GM21619 (cell line): ENCODE data around the gene CD180.

Experiments used
- ATAC-seq: cut with Tn5 transposase; IDR thresholded peaks from one replicate; pipeline ENCODE4 v1.9.1; 2021; ENCODE audit not compliant: unreplicated experiment

CD180 gene

DNA sequence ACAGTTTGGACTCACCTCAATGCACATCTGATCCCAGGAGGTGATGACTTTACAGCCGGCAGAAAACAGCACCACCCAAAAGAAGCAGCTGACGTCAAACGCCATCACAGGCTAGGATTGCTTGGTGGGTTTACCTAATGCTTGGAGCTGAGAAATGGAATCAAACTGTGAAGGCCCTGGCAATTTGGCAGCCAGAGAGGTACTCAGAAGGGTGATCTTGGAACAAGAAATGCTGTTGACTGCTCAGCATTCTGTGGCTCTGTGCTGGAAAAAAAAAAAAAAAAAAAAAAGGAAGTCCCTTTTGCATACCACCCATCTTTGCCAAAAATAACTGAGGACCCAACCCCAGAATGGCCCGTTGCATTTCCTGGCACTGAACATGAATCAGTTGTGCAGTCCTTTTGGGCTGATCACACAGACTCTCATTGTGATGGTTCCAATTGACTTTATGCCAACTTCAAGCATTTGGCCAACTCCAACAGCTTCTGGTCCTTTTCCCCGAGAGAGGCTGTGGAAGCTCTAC is at the start of gene CD180:
CD180 (minus strand) TSS at position 263 of the 523 bp plus-strand sequence; CDS start at position 105, 158 bp downstream.
- ATAC-seq = no peak

DNA sequence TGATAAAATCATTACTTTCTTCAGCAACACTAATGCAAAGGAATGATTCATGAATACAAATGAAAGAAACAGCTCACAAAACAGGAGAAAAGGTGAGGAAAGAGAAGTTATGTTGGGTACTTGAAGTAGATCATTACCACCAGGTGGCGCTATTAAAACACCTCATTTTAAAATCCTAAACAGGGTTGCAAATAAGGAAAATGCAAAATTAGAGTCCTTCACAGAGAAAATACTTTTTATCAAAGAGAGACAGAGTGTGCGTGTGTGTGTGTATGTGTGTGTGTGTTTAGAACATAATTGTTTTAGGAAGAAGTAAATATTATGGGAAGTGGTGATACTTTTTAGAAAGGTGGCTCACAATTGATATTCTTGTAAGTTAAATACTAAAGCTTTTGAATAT is 49.5 kb upstream of the CD180 start:
- ATAC-seq = no peak

DNA sequence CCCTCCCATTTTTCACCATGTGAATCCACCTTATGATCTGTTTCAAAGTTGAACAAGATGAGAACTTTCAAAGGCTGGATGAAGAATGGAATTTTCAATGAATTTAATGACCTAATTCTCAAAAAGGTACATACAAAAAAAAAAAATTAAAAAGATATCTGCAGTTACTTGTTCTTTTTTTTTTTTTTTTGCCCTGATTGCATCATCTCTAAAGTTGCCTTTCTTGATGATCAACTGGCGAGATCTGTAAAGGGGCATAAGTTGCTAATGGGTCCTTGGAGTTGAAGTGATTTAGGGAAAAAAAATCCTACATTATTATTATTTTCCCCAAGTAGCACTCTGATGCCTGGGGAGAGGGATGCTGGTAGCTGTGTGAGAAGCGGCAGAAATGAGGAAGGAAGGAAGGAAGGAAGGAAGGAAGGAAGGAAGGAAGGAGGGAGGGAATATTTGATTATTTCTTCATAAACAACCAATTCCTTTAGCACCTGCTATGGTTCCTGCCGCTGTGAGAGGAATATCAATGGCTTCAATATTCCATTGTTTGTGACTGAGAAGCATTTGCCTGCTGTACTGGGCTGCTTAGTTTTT is 48.8 kb upstream of the CD180 start:
- ATAC-seq = no peak

GRCh38 chr5:67244345-67244793 is 47.8 kb upstream of the CD180 start:
- ATAC-seq = no peak

DNA sequence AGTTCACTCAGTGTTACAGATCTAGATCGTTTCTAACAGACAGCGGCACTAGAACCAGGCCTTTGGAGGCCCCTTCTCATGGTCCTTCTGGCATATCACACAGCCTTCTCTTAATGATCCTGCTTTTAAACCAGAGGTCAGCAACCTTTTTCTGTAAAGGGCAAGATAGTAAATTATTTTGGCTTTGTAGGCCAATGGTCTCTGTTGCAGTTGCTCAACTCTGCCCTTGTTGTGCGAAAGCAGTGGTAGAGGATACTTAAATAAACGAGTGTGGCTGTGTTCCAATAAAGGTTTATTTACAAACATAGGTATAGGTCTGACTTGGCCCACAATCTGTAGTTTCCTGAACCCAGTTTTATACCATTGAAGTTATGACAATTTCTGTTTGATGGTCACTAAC is 47.3 kb upstream of the CD180 start:
- no peak for ATAC-seq

GRCh38 chr5:67243349-67243748 is 46.8 kb upstream of the CD180 start:
- ATAC-seq = no peak

DNA sequence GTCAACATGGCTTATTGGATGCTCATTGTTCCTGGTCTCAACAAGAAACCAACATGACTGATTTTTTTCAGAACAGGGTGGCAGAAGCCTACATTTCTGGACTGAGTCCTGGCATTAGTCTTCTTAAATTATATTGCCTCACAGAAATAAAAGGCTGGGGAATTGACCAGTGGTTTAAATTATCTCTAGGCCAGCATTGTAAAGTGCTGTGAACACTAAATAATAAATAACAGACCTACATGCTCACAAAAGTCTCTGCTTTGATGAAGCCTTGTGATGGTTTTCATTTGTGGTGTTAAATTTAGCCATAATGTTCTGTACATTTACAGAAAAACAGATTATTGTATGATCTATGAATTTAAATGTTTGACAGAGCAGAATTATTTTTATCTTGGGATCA is 44.7 kb upstream of the CD180 start:
- ATAC-seq = no peak

- no peak for ATAC-seq
Observed at GRCh38 chr5:67240846-67241245, 44.2 kb upstream of the CD180 start.

DNA sequence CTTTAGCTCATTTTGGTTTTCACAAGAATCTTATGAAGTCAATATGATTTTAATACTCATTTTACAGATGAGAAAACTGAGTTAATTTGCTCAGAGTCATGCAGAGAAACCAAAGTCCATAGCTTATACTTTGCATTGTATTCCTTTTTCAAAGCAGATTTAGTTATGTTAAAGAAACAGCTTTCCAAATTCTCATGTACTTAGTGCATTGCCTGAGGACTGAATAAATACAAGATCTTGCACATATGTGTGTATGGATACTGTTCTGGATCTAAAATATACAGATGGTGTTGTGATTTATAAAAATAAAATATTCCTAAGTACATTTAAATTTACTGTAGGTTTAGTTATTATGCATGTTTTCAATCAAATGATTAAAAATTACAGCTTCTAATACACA is 43.5 kb upstream of the CD180 start:
- ATAC-seq = no peak

DNA sequence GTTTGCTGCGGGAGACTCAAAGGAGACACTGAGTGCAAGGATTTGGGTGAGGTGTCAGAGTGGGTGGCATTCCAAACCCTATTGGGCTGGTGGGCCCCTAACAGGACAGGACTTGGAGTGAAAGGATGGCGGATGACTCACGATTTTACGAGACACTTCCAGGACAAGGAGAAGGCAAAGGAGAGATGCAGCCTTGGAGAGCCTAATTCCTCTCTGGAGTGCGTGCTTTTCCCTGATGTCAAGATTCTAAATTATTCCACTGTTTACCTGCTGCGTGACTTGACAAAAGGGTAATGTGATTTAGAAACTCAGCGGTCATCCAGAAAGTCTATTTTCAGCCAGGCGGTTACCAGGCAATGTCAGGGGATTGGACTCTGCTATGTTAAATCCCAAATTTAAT is 41.6 kb upstream of the CD180 start:
- no peak for ATAC-seq

DNA sequence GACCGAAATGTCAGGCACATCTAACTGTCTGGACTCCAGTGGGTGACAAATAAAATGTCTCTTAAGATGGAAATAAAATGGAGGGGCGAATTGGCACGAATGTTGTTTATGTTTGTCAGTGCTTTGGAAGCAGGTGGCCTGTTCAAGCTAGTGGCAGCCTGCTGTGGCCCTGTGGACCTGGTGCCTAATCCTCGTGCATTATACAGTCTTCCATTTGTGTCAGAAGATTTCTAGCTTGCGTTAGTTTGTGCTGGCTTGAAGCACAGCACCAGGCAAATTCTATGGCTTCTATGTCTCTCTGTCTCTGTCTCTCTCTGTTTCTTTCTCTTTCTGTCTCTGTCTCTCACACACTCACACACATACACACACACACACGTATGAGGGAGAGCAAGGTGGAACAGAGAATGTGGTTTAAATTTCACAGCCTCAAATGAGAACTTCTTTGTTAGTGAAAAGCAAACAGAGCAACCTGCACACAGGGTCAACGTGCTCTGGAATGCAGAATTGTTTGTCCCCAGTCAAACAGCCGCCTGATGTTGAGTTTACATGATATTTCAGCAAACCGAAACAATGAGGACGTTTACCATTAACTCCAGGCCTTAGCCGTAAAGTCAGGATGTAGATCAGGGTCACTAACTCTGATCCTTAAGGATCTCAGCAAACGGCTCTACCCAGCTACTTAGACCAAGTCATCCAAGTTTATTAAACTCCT is 39.0 kb upstream of the CD180 start:
- no peak for ATAC-seq

DNA sequence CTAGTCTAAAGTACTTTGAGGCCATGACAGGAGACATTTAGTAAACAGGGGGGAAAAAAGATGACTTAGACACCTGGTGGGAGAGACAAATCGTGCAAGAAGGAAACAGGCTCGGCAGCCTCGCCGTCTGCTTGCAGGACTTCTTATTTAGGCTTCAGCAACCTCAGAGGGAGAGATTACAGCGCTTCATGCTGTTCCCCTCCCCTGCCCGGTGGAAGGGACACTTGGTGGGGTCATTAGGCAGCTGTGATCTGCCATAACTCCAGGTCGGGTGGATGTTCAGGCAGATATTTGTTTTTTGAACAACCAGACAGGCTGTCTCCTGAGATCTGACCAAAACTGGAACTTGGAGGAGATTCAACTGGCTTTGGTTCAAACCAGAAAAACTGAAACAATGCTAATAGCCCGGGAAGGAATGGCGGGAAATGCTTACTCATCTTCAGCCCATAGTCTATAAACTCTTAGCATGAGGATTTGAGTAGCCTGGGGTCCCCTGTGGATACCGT is 38.1 kb upstream of the CD180 start:
- ATAC-seq = no peak

GRCh38 chr5:67233075-67233474 is 36.5 kb upstream of the CD180 start:
- no peak for ATAC-seq

DNA sequence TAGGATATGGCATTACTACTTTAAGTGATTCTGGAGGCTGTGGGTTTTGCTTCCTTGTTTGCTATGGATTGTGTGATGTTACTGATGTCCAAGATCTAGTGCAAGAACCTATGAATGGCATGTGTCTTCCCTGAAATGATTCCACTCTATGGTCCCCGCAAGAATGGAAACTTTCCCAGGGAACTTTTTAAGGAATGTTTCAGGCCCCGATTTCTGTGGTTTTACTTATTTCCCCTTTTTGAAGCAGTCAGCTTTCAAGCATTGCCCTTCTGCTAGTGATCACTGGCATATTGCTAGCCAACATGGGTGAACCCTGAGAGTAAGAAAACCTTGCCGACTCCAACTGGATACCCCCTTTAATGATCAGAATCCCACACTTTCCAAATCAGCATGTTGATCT is 26.6 kb upstream of the CD180 start:
- ATAC-seq = no peak

GRCh38 chr5:67222243-67223025 is 25.8 kb upstream of the CD180 start:
- peak; percentile 35 for ATAC-seq

DNA sequence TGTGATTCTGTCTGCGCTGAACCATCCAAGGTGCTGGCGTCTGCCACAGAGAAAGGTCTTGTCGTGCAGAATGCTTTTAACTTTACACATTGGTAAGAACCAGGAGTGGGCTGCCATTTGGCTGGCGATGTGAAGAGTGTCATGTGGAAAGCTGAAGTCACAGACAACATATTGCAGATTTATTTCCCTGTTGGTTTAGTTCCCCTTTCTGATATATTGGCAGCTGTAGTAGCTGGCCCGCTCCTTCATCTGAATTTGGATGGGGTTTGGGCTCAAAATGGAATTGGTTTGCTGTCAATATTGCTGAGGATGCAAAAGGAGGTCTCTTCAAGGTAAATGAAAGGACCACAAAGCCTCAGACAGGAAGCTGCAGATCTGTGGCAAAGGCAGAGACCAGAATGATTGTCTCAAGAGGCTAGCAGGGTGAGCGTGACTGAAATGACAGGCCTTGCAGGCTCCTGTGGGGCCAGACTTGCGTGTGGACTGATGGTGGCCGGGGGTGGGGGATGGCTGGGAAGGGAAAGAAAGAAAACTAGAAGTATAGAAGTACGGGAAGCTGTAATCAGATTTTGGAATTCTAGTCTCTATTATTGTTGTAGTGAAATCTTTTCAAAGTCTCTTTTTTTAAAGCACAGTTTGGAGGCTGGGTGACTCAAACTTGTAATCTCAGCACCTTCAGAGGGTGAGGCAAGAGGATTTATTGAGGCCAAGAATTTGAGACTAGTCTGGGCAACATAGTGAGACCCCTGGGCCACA is 25.1 kb upstream of the CD180 start:
- ATAC-seq = peak; percentile 94

DNA sequence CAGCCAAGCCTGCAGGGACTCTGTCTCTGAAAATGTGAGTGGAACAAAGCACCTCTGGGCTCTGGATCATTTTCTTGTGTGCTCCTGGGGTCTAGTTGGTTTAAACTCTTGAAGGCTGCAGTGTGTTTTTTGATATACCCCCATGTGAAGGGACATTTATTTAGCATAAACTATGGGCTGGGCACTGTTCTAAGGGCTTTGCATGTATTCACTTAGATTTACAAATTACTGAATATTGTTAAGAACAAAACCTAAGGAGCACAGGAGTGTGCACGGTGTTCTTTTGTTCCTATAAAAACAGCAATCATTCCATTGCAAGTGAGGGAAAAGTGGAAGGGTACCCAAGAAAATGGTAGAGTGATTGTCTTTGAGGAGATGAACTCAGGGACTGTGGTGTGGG is 20.0 kb upstream of the CD180 start:
- ATAC-seq = no peak

DNA sequence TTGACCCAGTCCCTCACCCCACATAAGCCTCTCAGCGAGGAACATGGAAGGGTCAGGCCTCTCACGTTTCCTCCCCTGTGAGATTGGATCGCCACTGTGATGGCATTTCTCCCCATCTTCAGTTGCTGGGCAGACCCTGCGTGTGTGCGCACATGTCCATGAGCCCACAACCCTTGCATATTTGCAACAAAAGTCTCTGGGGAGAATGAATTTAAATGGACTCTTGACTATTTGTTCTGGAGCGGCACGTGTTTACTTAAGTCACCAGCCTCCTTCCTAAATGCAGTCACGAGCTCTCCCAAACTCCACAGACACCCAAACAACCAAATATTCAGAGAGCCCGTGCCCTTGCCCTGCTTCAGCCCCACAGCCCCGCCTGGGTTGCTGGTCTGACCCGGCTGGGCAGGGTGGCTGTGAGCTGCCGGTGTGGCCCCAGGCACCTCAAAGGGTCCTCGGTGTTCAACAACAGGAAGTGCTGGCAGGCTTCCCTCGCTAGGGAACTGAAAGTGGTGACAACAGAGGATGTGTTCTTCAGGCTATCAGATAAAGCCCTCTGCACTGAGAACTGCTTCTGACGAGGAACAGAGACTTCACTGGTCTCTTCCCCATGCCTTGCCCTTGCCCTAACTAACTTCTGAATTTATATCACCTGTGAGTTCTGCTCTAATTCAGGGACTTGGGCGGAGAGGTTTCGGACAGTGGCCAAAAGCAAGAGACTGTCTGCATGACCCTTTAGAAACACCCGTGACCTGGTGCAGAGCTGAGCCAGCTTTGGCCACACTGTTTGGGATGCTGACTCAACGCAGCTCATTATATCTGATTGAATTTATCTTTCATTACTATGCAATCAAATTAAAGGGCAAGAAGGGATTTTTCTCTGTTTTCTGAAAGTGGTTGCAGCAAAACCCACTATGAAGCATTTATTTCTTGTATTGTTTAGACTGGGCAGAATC is 19.2 kb upstream of the CD180 start:
- peak; percentile 99 for ATAC-seq

DNA sequence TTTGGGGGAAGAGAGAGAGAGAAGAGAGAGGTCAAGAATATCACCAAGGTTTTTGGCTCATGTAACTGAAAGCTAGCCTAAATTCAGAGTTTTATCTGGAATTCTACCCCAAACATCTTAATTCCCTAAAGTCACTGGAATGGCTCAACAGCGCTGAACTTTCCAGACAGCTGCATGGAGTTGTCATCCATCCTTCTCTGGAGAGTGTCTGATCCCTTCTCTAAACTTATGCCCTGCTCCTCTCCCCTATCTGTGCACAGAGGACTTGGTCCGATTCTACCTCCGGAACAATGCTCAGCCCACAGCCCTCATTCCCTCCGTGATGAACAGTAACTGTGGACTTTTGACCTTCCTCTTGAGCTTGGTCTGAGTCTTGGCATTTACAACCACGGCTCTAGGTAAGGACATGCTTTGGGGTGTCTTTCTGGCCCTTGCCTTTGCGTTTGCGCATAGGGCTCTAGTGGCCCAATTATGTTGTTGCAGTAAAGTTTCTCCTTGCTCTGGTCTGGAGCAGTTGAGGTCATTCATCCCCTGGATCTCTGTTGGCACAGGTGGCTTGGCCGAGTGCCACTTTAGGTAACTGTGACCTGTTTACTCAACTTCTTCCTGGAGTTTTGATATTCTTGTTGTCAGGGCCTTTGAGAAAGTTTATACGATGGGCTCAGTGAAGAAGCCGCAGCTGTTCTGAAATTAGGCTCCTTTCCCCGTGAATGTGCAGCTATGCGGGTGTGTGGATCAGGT is 18.3 kb upstream of the CD180 start:
- no peak for ATAC-seq
